Activated CD4-positive, alpha-beta memory T cell treated with anti-CD3 and anti-CD28 coated beads for 36 hours (primary cell): Measurements from ENCODE around the gene C6orf132. TPM values are rescaled to one million over a fixed set of nuclear protein-coding genes. Genes with fewer than 3 reads are reported as not detected.
"Not testable (repeated sequence)": the region's sequence is repeated elsewhere in the genome, so short reads cannot be mapped to it uniquely, and the experiment has no call there.

Experiments
- CTCF ChIA-PET: fragments of 350-600 bp; sonication (Branson Sonifier 250); formaldehyde crosslinking; loops from one replicate; lab custom pipeline; 2021; ENCODE audit warnings: antibody characterized with exemption, inconsistent platforms; lab: Charles Lee
- POLR2A ChIA-PET: fragments of 350-600 bp; sonication (Branson Sonifier 250); formaldehyde crosslinking; loops from one replicate; lab custom pipeline; 2021; ENCODE audit warnings: antibody characterized with exemption; lab: Charles Lee
- DNase-seq: peaks from one replicate; pipeline ENCODE4 v3.0.0-alpha.2; 2020
- H3K27ac Mint-ChIP-seq: one replicate; pipeline ENCODE4 v1.8.0; 2021; ENCODE audit warnings: mixed read lengths
- H3K27me3 Mint-ChIP-seq: one replicate; pipeline ENCODE4 v1.8.0; 2021; ENCODE audit warnings: mixed read lengths
- H3K36me3 Mint-ChIP-seq: one replicate; pipeline ENCODE4 v1.8.0; 2021; ENCODE audit warnings: mixed read lengths
- H3K4me1 Mint-ChIP-seq: one replicate; pipeline ENCODE4 v1.8.0; 2021; ENCODE audit warnings: low read depth, mixed read lengths
- H3K4me3 Mint-ChIP-seq: one replicate; pipeline ENCODE4 v1.8.0; 2021; ENCODE audit warnings: mild to moderate bottlenecking, mixed read lengths
- H3K9me3 Mint-ChIP-seq: one replicate; pipeline ENCODE4 v1.8.0; 2021; ENCODE audit warnings: mixed read lengths
- intact Hi-C: fragments of 100-400 bp; cut with micrococcal nuclease; formaldehyde crosslinking; loops from one replicate; pipeline ENCODE4 v1.15.1; 2023
- total RNA-seq, 2 experiments: library from RNA; stranded (reverse); gene quantifications; one replicate each; pipeline ENCODE4 v1.2.3, GENCODE V29; 2021

C6orf132 gene
- total RNA-seq, 2 experiments from 2014 or later, result 0.22 to 0.29 TPM

DNA sequence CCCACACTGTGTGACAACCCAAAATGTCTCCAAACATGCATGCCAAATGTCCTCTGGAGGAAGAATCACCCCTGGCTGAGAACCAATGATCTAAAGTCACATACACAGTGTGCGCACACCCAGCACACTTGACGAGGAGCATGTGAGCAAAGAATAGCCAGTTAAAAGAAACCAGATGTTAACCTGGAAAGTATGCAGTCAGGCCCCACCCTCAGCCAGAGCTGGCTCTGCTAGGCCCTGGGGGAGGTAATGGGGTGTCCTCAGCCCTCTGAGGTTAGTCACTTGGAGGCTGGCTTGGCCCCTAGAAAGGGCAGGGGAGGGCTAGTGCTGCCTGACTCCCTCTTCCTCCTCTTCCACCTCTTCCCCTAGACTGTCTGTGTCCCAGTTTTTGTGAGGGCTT lies 15.6 kb upstream of the C6orf132 start:
- Mint-ChIP-seq H3K4me3 (no peak overlapping the region), H3K4me1 (no peaks in the 10 kb centered on the region), H3K36me3 (no peaks in the 10 kb centered on the region), H3K27ac (no peak overlapping the region), H3K27me3 (peaks cover 2% of the 10 kb centered on the region), H3K9me3 (no peaks in the 10 kb centered on the region)
- ChIA-PET CTCF (no interaction called here), POLR2A (no interaction called here)
- intact Hi-C loops, result no loop called here
- no peak for DNase-seq

GRCh38 chr6:42156638-42157037 lies 14.2 kb upstream of the C6orf132 start:
- H3K36me3 Mint-ChIP-seq, result no peaks in the 10 kb centered on the region
- no peak overlapping the region for H3K4me3 Mint-ChIP-seq
- H3K9me3 Mint-ChIP-seq, result no peaks in the 10 kb centered on the region
- no peak overlapping the region for H3K27ac Mint-ChIP-seq
- H3K27me3 Mint-ChIP-seq, result peaks cover 2% of the 10 kb centered on the region
- no peak for DNase-seq
- intact Hi-C loops, result no loop called here
- CTCF ChIA-PET, result interaction anchor here (0.8 to 1.8 kb wide), 3 partner anchors 9 to 53 kb away, joined by 3 to 6 read pairs (median 5); no protein-coding TSS in a partner anchor
- H3K4me1 Mint-ChIP-seq, result no peaks in the 10 kb centered on the region
- POLR2A ChIA-PET, result interaction anchor here (0.6 kb wide), 1 partner anchor 69 kb away, joined by 4 read pairs; no protein-coding TSS in a partner anchor

DNA sequence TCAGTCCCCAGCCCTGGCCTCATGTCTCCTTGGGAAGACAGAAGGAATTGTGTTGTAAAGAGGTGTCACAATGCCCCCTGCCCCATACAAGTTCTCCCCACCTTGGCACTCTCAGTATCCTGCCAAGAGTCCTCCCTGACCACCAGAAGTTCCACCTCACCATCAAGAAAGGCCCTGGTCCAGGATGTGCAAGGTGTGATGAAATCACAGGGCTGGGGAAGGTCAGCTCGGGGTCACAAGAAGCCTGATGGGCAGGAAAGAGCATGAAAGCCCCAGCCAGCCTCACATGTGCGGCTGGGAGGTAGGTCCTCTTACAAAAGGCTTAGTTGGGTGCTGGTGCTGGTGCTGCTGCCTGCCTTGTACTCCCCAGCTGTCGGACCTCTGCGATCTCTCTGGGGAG lies 12.9 kb upstream of the C6orf132 start:
- intact Hi-C loops, result no loop called here
- POLR2A ChIA-PET, result no interaction called here

DNA sequence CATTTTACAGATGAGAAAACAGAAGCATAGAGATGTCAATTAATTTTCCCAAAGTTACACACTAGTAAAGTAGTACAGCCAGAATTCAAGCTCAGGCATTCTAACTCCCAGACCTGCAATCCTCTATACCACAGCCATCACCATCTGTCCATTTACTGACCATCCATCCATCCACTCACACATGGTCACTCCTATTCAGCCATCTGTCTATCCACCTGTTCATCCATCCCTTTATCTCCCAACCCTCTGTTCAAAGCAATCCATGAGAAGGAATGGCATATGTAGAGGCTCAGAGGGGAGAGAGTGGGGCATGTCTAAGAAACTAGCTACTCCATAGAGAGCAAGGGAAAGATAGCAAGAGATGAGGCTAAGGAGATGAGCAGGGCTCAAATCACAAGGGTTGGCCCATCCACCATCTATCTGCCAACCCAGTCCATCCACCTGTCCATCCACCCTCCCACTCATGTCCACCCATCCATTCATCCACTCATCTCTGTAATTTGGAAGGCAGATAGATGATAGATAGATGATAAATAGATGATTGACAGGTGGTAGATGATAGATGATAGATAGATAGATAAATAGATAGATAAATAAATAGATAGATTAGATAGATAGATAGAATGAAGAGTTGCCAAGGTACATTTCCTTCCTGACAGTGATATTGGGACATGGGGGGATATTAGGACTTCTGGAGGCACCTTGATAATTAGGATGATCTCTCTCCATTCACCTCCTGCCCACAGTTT lies 12.2 kb upstream of the C6orf132 start:
- H3K4me3 Mint-ChIP-seq, result no peak overlapping the region
- no peaks in the 10 kb centered on the region for H3K27me3 Mint-ChIP-seq
- H3K36me3 Mint-ChIP-seq, result no peaks in the 10 kb centered on the region
- H3K27ac Mint-ChIP-seq, result no peak overlapping the region
- intact Hi-C loops, result no loop called here
- ChIA-PET CTCF (interaction anchor here (2.0 kb wide), 1 partner anchor 50 kb away, joined by 11 read pairs; no protein-coding TSS in a partner anchor), POLR2A (no interaction called here)
- H3K9me3 Mint-ChIP-seq, result no peaks in the 10 kb centered on the region
- H3K4me1 Mint-ChIP-seq, result no peaks in the 10 kb centered on the region
- no peak for DNase-seq

More for the DNA sequence above, 12.9 kb upstream of the C6orf132 start:
- Mint-ChIP-seq H3K36me3 (no peaks in the 10 kb centered on the region), H3K4me1 (no peaks in the 10 kb centered on the region), H3K4me3 (no peak overlapping the region), H3K27me3 (no peaks in the 10 kb centered on the region), H3K27ac (no peak overlapping the region), H3K9me3 (no peaks in the 10 kb centered on the region)
- DNase-seq, result no peak
- CTCF ChIA-PET, result interaction anchor here (1.8 kb wide), 1 partner anchor 51 kb away, joined by 6 read pairs; no protein-coding TSS in a partner anchor

GRCh38 chr6:42153921-42154320 lies 11.5 kb upstream of the C6orf132 start:
- H3K4me3 Mint-ChIP-seq, result no peak overlapping the region
- no peaks in the 10 kb centered on the region for H3K4me1 Mint-ChIP-seq
- no peaks in the 10 kb centered on the region for H3K9me3 Mint-ChIP-seq
- H3K36me3 Mint-ChIP-seq, result no peaks in the 10 kb centered on the region
- H3K27me3 Mint-ChIP-seq, result no peaks in the 10 kb centered on the region
- intact Hi-C loops, result no loop called here
- no peak overlapping the region for H3K27ac Mint-ChIP-seq
- no peak for DNase-seq
- ChIA-PET CTCF (interaction anchor here (2.0 kb wide), 1 partner anchor 49 kb away, joined by 11 read pairs; no protein-coding TSS in a partner anchor), POLR2A (no interaction called here)

GRCh38 chr6:42152528-42153213 lies 10.3 kb upstream of the C6orf132 start:
- intact Hi-C loops, POLR2A ChIA-PET, H3K36me3 Mint-ChIP-seq, H3K9me3 Mint-ChIP-seq, H3K4me1 Mint-ChIP-seq, H3K27me3 Mint-ChIP-seq, H3K4me3 Mint-ChIP-seq, DNase-seq, H3K27ac Mint-ChIP-seq: not testable (repeated sequence)
- CTCF ChIA-PET, result interaction anchor here (2.0 kb wide), 1 partner anchor 48 kb away, joined by 11 read pairs; no protein-coding TSS in a partner anchor

DNA sequence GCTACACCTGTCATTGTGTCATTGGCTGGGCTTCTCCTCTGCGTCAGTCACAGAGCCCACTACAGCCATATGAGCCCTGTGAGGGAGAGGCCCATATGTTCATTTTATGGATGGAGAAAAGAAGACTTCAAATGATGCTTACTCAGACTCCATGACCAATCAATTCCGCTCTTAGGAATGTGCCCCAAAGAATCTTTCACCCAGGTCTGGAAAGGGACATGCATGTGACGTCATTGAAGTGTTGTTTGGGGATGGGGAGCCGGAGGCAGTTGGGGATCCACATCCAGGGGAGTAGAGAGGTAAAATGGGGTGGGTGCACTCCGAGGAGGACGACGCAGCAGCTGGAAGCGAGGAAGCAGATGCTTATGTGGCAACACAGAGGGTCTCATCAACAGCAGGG lies 9.6 kb upstream of the C6orf132 start:
- intact Hi-C loops, result no loop called here

DNA sequence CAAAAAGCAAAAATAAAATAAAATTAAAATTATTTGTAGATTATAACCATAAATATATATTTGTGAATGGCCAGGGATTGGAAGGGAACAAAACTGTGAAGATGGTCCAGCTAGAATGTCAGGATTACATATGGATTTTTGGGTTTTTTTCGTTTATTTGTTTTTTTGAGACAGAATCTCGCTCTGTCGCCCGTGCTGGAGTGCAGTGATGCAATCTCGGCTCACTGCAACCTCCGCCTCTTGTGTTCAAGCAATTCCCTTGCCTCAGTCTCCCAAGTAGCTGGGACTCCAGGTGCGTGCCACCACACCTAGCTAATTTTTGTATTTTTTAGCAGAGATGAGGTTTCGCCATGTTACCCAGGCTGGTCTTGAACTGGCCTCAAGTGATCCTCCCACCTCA lies 7.8 kb upstream of the C6orf132 start:
- CTCF ChIA-PET, result interaction anchor here (1.2 kb wide), 1 partner anchor 45 kb away, joined by 4 read pairs; no protein-coding TSS in a partner anchor
- H3K27ac Mint-ChIP-seq, result no peak overlapping the region
- DNase-seq, result no peak

More for the DNA sequence above, 9.6 kb upstream of the C6orf132 start:
- ChIA-PET POLR2A (no interaction called here), CTCF (interaction anchor here (1.0 kb wide), 1 partner anchor 396 kb away, joined by 3 read pairs; no protein-coding TSS in a partner anchor)
- Mint-ChIP-seq H3K4me1 (no peaks in the 10 kb centered on the region), H3K4me3 (no peak overlapping the region), H3K27me3 (no peaks in the 10 kb centered on the region), H3K36me3 (no peaks in the 10 kb centered on the region), H3K9me3 (no peaks in the 10 kb centered on the region), H3K27ac (no peak overlapping the region)
- no peak for DNase-seq

DNA sequence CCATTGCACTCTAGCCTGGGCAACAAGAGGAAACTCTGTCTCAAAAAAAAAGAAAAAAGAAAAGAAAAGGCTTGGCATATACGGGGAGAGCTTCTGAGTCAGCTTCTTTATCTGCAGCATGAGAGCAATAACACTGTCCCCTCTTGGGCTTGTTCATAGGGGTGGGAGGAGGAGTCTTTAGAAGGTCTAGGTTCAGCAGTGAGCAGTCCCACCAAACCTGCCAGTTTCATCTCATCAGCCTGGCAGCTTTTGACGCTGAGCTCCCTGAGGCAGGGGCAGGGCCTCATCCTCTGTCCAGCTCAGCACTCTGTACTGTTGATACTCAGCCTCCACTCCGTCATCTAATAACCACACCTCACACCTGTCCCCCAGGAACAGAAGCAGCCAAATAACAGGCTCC lies 5.6 kb upstream of the C6orf132 start:
- Mint-ChIP-seq H3K4me3 (no peak overlapping the region), H3K27me3 (peaks cover 11% of the 10 kb centered on the region), H3K9me3 (no peaks in the 10 kb centered on the region), H3K36me3 (no peaks in the 10 kb centered on the region), H3K27ac (no peak overlapping the region), H3K4me1 (no peaks in the 10 kb centered on the region)
- POLR2A ChIA-PET, result no interaction called here
- intact Hi-C loops, result no loop called here
- DNase-seq, result no peak
- CTCF ChIA-PET, result no interaction called here

More for the DNA sequence above, 7.8 kb upstream of the C6orf132 start:
- intact Hi-C loops, result no loop called here
- POLR2A ChIA-PET, result no interaction called here
- Mint-ChIP-seq H3K27me3 (peaks cover 3% of the 10 kb centered on the region), H3K36me3 (no peaks in the 10 kb centered on the region), H3K4me3 (no peak overlapping the region), H3K9me3 (no peaks in the 10 kb centered on the region), H3K4me1 (no peaks in the 10 kb centered on the region)

DNA sequence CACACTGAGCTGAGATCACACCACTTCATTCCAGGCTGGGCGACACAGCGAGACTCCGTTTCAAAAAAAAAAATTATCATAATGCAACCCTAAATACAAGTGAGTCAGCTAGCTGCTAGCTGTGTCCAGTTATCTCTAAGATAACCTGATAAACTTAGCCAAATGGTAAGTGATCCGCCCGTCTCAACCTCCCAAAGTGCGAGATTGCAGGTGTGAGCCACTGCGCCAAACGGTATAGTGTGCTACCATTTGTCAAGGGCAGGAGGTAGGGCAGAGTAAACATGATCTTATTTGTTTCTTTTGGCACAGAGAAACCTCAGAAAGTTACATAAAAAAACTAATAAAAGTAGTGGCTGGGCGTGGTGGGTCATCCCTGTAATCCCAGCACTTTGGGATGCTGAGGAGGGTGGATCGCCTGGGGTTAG lies 4.7 kb upstream of the C6orf132 start:
- Mint-ChIP-seq H3K4me1 (peaks cover 3% of the 10 kb centered on the region), H3K36me3 (no peaks in the 10 kb centered on the region), H3K9me3 (no peaks in the 10 kb centered on the region), H3K4me3 (no peak overlapping the region), H3K27me3 (peaks cover 16% of the 10 kb centered on the region), H3K27ac (no peak overlapping the region)
- ChIA-PET CTCF (no interaction called here), POLR2A (no interaction called here)
- no peak for DNase-seq
- intact Hi-C loops, result no loop called here

DNA sequence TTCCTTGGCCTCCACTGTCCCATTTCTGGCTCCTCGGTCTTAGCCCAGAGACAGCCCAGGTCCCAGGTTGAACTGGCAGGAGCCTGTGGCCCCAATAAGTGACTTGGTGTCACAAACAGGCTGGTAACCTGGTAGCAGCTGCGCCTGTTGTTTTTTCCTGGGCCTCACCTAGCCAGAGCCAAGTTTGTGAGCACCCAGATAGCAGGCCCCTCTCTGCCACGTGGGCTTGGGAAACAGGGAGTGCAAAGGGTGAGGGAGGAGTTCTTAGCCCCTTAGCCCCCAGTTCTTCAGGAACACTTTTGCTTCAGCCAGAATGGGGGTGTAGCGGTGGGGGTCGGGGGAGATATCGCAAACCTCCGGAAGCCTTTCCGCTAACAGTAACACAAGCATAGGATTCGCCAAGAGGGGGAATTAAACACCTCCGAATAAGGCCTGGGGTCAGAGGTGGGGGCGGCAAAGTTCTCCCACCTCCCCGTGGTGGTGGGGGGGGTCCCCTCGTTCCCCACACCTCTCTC lies 760 bp downstream of the C6orf132 start:
- H3K4me1 Mint-ChIP-seq, result peaks cover 10% of the 10 kb centered on the region
- no peak for DNase-seq
- no peaks in the 10 kb centered on the region for H3K9me3 Mint-ChIP-seq
- H3K27me3 Mint-ChIP-seq, result peaks cover 28% of the 10 kb centered on the region
- no peaks in the 10 kb centered on the region for H3K36me3 Mint-ChIP-seq
- CTCF ChIA-PET, result no interaction called here
- no peak overlapping the region for H3K27ac Mint-ChIP-seq
- intact Hi-C loops, result no loop called here
- POLR2A ChIA-PET, result no interaction called here
- no peak overlapping the region for H3K4me3 Mint-ChIP-seq
